Measurements from ENCODE around the gene PRKAB1.
"Not testable (repeated sequence)": the region's sequence is repeated elsewhere in the genome, so short reads cannot be mapped to it uniquely, and the experiment has no call there.

The PRKAB1 gene

GRCh38 chr12:119649202-119649808 lies 18.6 kb upstream of the PRKAB1 start:
- H3K4me1 Mint-ChIP-seq: no peaks in the 10 kb centered on the region
- no peak for ATAC-seq
- peaks cover 6% of the 10 kb centered on the region for H3K9me3 Mint-ChIP-seq
- H3K27ac Mint-ChIP-seq: no peak overlapping the region
- peaks cover 9% of the 10 kb centered on the region for H3K27me3 Mint-ChIP-seq
- peaks cover 5% of the 10 kb centered on the region for H3K36me3 Mint-ChIP-seq
- no peak overlapping the region for H3K4me3 Mint-ChIP-seq

GRCh38 chr12:119652665-119653064 lies 15.3 kb upstream of the PRKAB1 start:
- peaks cover 5% of the 10 kb centered on the region for H3K36me3 Mint-ChIP-seq
- no peak overlapping the region for H3K4me3 Mint-ChIP-seq
- H3K27me3 Mint-ChIP-seq: no peaks in the 10 kb centered on the region
- no peaks in the 10 kb centered on the region for H3K4me1 Mint-ChIP-seq
- ATAC-seq: no peak
- no peak overlapping the region for H3K27ac Mint-ChIP-seq
- peaks cover 5% of the 10 kb centered on the region for H3K9me3 Mint-ChIP-seq

- H3K36me3 Mint-ChIP-seq: not testable (repeated sequence)
These were observed 10.9 kb upstream of the PRKAB1 start for GRCh38 chr12:119657001-119657400.

GRCh38 chr12:119658166-119658565 lies 9.8 kb upstream of the PRKAB1 start:
- H3K4me1 Mint-ChIP-seq, H3K4me3 Mint-ChIP-seq, H3K27me3 Mint-ChIP-seq, H3K27ac Mint-ChIP-seq, H3K36me3 Mint-ChIP-seq, ATAC-seq, H3K9me3 Mint-ChIP-seq: not testable (repeated sequence)

More at GRCh38 chr12:119657001-119657400, 10.9 kb upstream of the PRKAB1 start:
- not testable (repeated sequence) for H3K27ac Mint-ChIP-seq, H3K27me3 Mint-ChIP-seq, ATAC-seq, H3K4me1 Mint-ChIP-seq, H3K9me3 Mint-ChIP-seq, H3K4me3 Mint-ChIP-seq

GRCh38 chr12:119659289-119659897 lies 8.5 kb upstream of the PRKAB1 start:
- ATAC-seq: no peak
- H3K9me3 Mint-ChIP-seq: peaks cover 5% of the 10 kb centered on the region
- H3K4me1 Mint-ChIP-seq: peaks cover 8% of the 10 kb centered on the region
- no peaks in the 10 kb centered on the region for H3K36me3 Mint-ChIP-seq
- H3K4me3 Mint-ChIP-seq: no peak overlapping the region
- H3K27ac Mint-ChIP-seq: no peak overlapping the region
- no peaks in the 10 kb centered on the region for H3K27me3 Mint-ChIP-seq

- H3K4me3 Mint-ChIP-seq: no peak overlapping the region
- peaks cover 4% of the 10 kb centered on the region for H3K9me3 Mint-ChIP-seq
These were observed 7.9 kb upstream of the PRKAB1 start for GRCh38 chr12:119660076-119660475.

GRCh38 chr12:119661882-119662281 lies 6.1 kb upstream of the PRKAB1 start:
- no peak overlapping the region for H3K4me3 Mint-ChIP-seq

More at GRCh38 chr12:119660076-119660475, 7.9 kb upstream of the PRKAB1 start:
- Mint-ChIP-seq H3K27me3 (no peaks in the 10 kb centered on the region), H3K27ac (peak overlapping the region; percentile 24), H3K4me1 (peaks cover 8% of the 10 kb centered on the region), H3K36me3 (no peaks in the 10 kb centered on the region)
- ATAC-seq: no peak

GRCh38 chr12:119664642-119665041 lies 3.3 kb upstream of the PRKAB1 start:
- ATAC-seq: no peak
- Mint-ChIP-seq H3K4me3 (no peak overlapping the region), H3K36me3 (peaks cover 4% of the 10 kb centered on the region), H3K4me1 (peaks cover 30% of the 10 kb centered on the region), H3K27ac (no peak overlapping the region), H3K9me3 (peaks cover 4% of the 10 kb centered on the region), H3K27me3 (no peaks in the 10 kb centered on the region)

More at GRCh38 chr12:119661882-119662281, 6.1 kb upstream of the PRKAB1 start:
- Mint-ChIP-seq H3K36me3 (no peaks in the 10 kb centered on the region), H3K9me3 (peaks cover 4% of the 10 kb centered on the region), H3K27me3 (no peaks in the 10 kb centered on the region), H3K4me1 (peaks cover 20% of the 10 kb centered on the region), H3K27ac (no peak overlapping the region)
- no peak for ATAC-seq

- Mint-ChIP-seq H3K27ac (peak overlapping the region; percentile 94), H3K27me3 (no peaks in the 10 kb centered on the region), H3K4me1 (peaks cover 30% of the 10 kb centered on the region), H3K9me3 (peaks cover 4% of the 10 kb centered on the region), H3K36me3 (peaks cover 10% of the 10 kb centered on the region), H3K4me3 (no peak overlapping the region)
- no peak for ATAC-seq
These were observed 2.6 kb upstream of the PRKAB1 start for GRCh38 chr12:119665164-119665929.

GRCh38 chr12:119666226-119666795 lies 1.6 kb upstream of the PRKAB1 start:
- H3K27me3 Mint-ChIP-seq: no peaks in the 10 kb centered on the region
- H3K4me3 Mint-ChIP-seq: peak overlapping the region; percentile 90
- peaks cover 39% of the 10 kb centered on the region for H3K4me1 Mint-ChIP-seq
- H3K9me3 Mint-ChIP-seq: peaks cover 4% of the 10 kb centered on the region
- no peak for ATAC-seq
- peak overlapping the region; percentile 94 for H3K27ac Mint-ChIP-seq
- peaks cover 19% of the 10 kb centered on the region for H3K36me3 Mint-ChIP-seq

- peak overlapping the region; percentile 90 for H3K4me3 Mint-ChIP-seq
- peaks cover 46% of the 10 kb centered on the region for H3K4me1 Mint-ChIP-seq
- H3K9me3 Mint-ChIP-seq: peaks cover 4% of the 10 kb centered on the region
- no peaks in the 10 kb centered on the region for H3K27me3 Mint-ChIP-seq
- ATAC-seq: peak; percentile 31
- peaks cover 27% of the 10 kb centered on the region for H3K36me3 Mint-ChIP-seq
- H3K27ac Mint-ChIP-seq: peak overlapping the region; percentile 94
These were observed 895 bp upstream of the PRKAB1 start for GRCh38 chr12:119666900-119667576.

GRCh38 chr12:119668324-119668841 lies 450 bp downstream of the PRKAB1 start:
- peaks cover 4% of the 10 kb centered on the region for H3K9me3 Mint-ChIP-seq
- H3K36me3 Mint-ChIP-seq: peaks cover 40% of the 10 kb centered on the region
- no peaks in the 10 kb centered on the region for H3K27me3 Mint-ChIP-seq
- peak overlapping the region; percentile 94 for H3K27ac Mint-ChIP-seq
- peak; percentile 21 for ATAC-seq
- H3K4me3 Mint-ChIP-seq: peak overlapping the region; percentile 90
- H3K4me1 Mint-ChIP-seq: peaks cover 58% of the 10 kb centered on the region

GRCh38 chr12:119669744-119670472 lies 2.0 kb downstream of the PRKAB1 start:
- Mint-ChIP-seq H3K27ac (peak overlapping the region; percentile 94), H3K27me3 (no peaks in the 10 kb centered on the region), H3K36me3 (peaks cover 53% of the 10 kb centered on the region), H3K4me3 (peak overlapping the region; percentile 90), H3K4me1 (peaks cover 67% of the 10 kb centered on the region), H3K9me3 (no peaks in the 10 kb centered on the region)
- no peak for ATAC-seq

GRCh38 chr12:119671070-119671469 lies 3.1 kb downstream of the PRKAB1 start:
- H3K4me3 Mint-ChIP-seq: peak overlapping the region; percentile 38
- no peak for ATAC-seq
- H3K4me1 Mint-ChIP-seq: peaks cover 72% of the 10 kb centered on the region
- peaks cover 64% of the 10 kb centered on the region for H3K36me3 Mint-ChIP-seq
- H3K27ac Mint-ChIP-seq: peak overlapping the region; percentile 94
- H3K9me3 Mint-ChIP-seq: no peaks in the 10 kb centered on the region
- no peaks in the 10 kb centered on the region for H3K27me3 Mint-ChIP-seq
